A549 (cell line): ENCODE data around the gene ZNF800. TPM values are rescaled to one million over a fixed set of nuclear protein-coding genes. Genes with fewer than 3 reads are reported as not detected.

Source experiments
- ATAC-seq, 2 experiments: fragments of 200-7000 bp in 1 of 2; fragments of >200 bp in 1 of 2; cut with Nextera tagmentation in 1 of 2; cut with Tn5 transposase in 1 of 2; 3 replicates each; pipeline versions ENCODE4 v1.8.0 to v1.9.1; 2018 to 2020; ENCODE audit warnings: mild to moderate bottlenecking in 1 of 2, moderate library complexity in 1 of 2
- CTCF ChIA-PET: fragments of 300-600 bp; sonication (Branson Sonifier 250); formaldehyde crosslinking; extraction: SDS; loops from one replicate; lab custom pipeline; 2021; ENCODE audit warnings: antibody characterized with exemption, inconsistent platforms; lab: Yijun Ruan, JAX
- POLR2A ChIA-PET: fragments of 350-600 bp; formaldehyde crosslinking; extraction: SDS; loops from one replicate; lab custom pipeline; 2021; ENCODE audit warnings: antibody characterized with exemption, inconsistent platforms; lab: Yijun Ruan, JAX
- DNase-seq, 2 experiments: peaks; one replicate each; pipeline versions ENCODE4 v3.0.0 to v3.0.0-alpha.2; 2011 to 2016; ENCODE audit warnings: low read depth in 1 of 2, low spot score in 1 of 2
- FAIRE-seq: peaks from 2 replicates; lab custom pipeline; 2011; peaks lifted over from hg19 to GRCh38; lab: Jason Lieb, UNC
- H3K27ac ChIP-seq, 2 experiments: fragments of >200 bp; sonication (Bioruptor Twin); formaldehyde crosslinking; 3 replicates each; pipeline ENCODE4 v1.5.1; 2016 to 2017
- H3K4me1 ChIP-seq: fragments of >200 bp; sonication (Bioruptor Twin); formaldehyde crosslinking; 3 replicates; pipeline ENCODE4 v1.6.1; 2016
- H3K4me2 ChIP-seq: fragments of >200 bp; sonication (Bioruptor Twin); formaldehyde crosslinking; 3 replicates; pipeline ENCODE4 v1.6.1; 2016
- H3K4me3 ChIP-seq: fragments of >200 bp; sonication (Bioruptor Twin); formaldehyde crosslinking; 3 replicates; pipeline ENCODE4 v1.5.1; 2016
- H3K9me3 ChIP-seq: fragments of >200 bp; sonication (Bioruptor Twin); formaldehyde crosslinking; 3 replicates; pipeline ENCODE4 v1.6.1; 2016
- ATOH8 ChIP-seq: fragments of 250-450 bp; sonication (Bioruptor Pico); IDR thresholded peaks from 2 replicates; pipeline ENCODE4 v1.5.0; 2020; ENCODE audit warnings: low read depth, mild to moderate bottlenecking, moderate library complexity
- CBX8 ChIP-seq: fragments of 200-600 bp; sonication (generic); IDR thresholded peaks from 2 replicates; pipeline ENCODE4 v1.6.1; 2016
- CEBPB ChIP-seq, 2 experiments: fragments of >200 bp in 1 of 2; sonication (Bioruptor Twin) in 1 of 2; formaldehyde crosslinking in 1 of 2; IDR thresholded peaks; 2 replicates each; pipeline ENCODE4 v1.6.1; 2012 to 2016
- CHD4 ChIP-seq: fragments of 200-600 bp; sonication (generic); IDR thresholded peaks from 2 replicates; pipeline ENCODE4 v1.6.1; 2016; ENCODE audit warnings: antibody characterized with exemption, mild to moderate bottlenecking, borderline replicate concordance
- CTCF ChIP-seq: fragments of >200 bp; sonication (Bioruptor Twin); formaldehyde crosslinking; IDR thresholded peaks from 3 replicates; pipeline ENCODE4 v1.5.1; 2016
- EHMT2 ChIP-seq: fragments of 200-600 bp; sonication (generic); IDR thresholded peaks from 2 replicates; pipeline ENCODE4 v1.6.1; 2016; ENCODE audit warnings: antibody characterized with exemption, low read depth, mild to moderate bottlenecking, moderate library complexity
- ELK1 ChIP-seq: fragments of 150-350 bp; IDR thresholded peaks from 2 replicates; pipeline ENCODE4 v1.6.1; 2014; ENCODE audit warnings: low read depth, mild to moderate bottlenecking, low read length
- FOSB ChIP-seq: fragments of 250-450 bp; sonication (Bioruptor Pico); IDR thresholded peaks from 2 replicates; pipeline ENCODE4 v1.5.0; 2020; ENCODE audit warnings: mild to moderate bottlenecking, moderate library complexity
- FOSL2 ChIP-seq, 2 experiments: fragments of 450-650 bp in 1 of 2; fragments of >200 bp in 1 of 2; sonication (Bioruptor Twin) in 1 of 2; formaldehyde crosslinking; IDR thresholded peaks; 2 replicates each; pipeline versions ENCODE4 v1.5.0 to v1.6.1; 2016 to 2020; ENCODE audit warnings: mild to moderate bottlenecking in 1 of 2, moderate library complexity in 1 of 2
- GATA3 ChIP-seq: IDR thresholded peaks from 2 replicates; pipeline ENCODE4 v1.6.1; 2012; ENCODE audit warnings: borderline replicate concordance
- HMGXB4 ChIP-seq: fragments of 250-450 bp; sonication (Bioruptor Pico); IDR thresholded peaks from 2 replicates; pipeline ENCODE4 v1.5.0; 2021; ENCODE audit warnings: mild to moderate bottlenecking, moderate library complexity, borderline replicate concordance
- HOXB5 ChIP-seq: fragments of 250-450 bp; sonication (Bioruptor Pico); IDR thresholded peaks from 2 replicates; pipeline ENCODE4 v1.5.0; 2020; ENCODE audit warnings: mild to moderate bottlenecking, moderate library complexity
- JUN ChIP-seq, 2 experiments: fragments of >200 bp; sonication (Bioruptor Twin); formaldehyde crosslinking; IDR thresholded peaks; 2 replicates in 1 of 2; 3 replicates in 1 of 2; pipeline ENCODE4 v1.6.1; 2016 to 2017
- JUNB ChIP-seq: fragments of >200 bp; sonication (Bioruptor Twin); formaldehyde crosslinking; IDR thresholded peaks from 2 replicates; pipeline ENCODE4 v1.6.1; 2016
- KDM1A ChIP-seq: fragments of 200-600 bp; sonication (generic); IDR thresholded peaks from 2 replicates; pipeline ENCODE4 v1.6.1; 2016; ENCODE audit warnings: low read depth, mild to moderate bottlenecking
- MAFK ChIP-seq: fragments of 450-650 bp; IDR thresholded peaks from 2 replicates; pipeline ENCODE4 v1.6.1; 2014; ENCODE audit not compliant: partially characterized antibody
- MAZ ChIP-seq: fragments of 150-350 bp; IDR thresholded peaks from 2 replicates; pipeline ENCODE4 v1.6.1; 2014; ENCODE audit warnings: antibody characterized with exemption, low read depth, low read length, borderline replicate concordance
- MYC ChIP-seq: IDR thresholded peaks from 2 replicates; pipeline ENCODE4 v1.6.1; 2012; ENCODE audit warnings: mild to moderate bottlenecking, inconsistent platforms, low read length, improper control_type of control experiment, borderline replicate concordance
- NPAS2 ChIP-seq: fragments of 250-450 bp; sonication (Bioruptor Pico); IDR thresholded peaks from 2 replicates; pipeline ENCODE4 v1.8.0; 2022; ENCODE audit warnings: mild to moderate bottlenecking, moderate library complexity, borderline replicate concordance
- POLR2A ChIP-seq: IDR thresholded peaks from 2 replicates; pipeline ENCODE4 v1.6.1; 2012; ENCODE audit warnings: mild to moderate bottlenecking, low read length
- RFX5 ChIP-seq: fragments of 450-650 bp; IDR thresholded peaks from 2 replicates; pipeline ENCODE4 v1.7.1; 2014; ENCODE audit warnings: antibody characterized with exemption, mild to moderate bottlenecking, moderate library complexity
- SREBF2 ChIP-seq: fragments of 450-650 bp; IDR thresholded peaks from 2 replicates; pipeline ENCODE4 v1.6.1; 2014; ENCODE audit warnings: mild to moderate bottlenecking, moderate library complexity
- ZC3H11A ChIP-seq: fragments of 450-650 bp; IDR thresholded peaks from 2 replicates; pipeline ENCODE4 v1.6.1; 2014; ENCODE audit warnings: antibody characterized with exemption, mild to moderate bottlenecking
- WGBS: methylation state at CpG from one replicate; pipeline ENCODE4 v1.1.6; 2017; ENCODE audit errors: missing lambda C conversion rate; 5-methylcytosine and 5-hydroxymethylcytosine counted together
- polyA plus RNA-seq, 4 experiments: library from polyadenylated mRNA; depleted of rRNA in 3 of 4; stranded (reverse); fragments of >200 nt; fragmentation: RNase III in 1 of 4; extraction: RNeasy Plus Mini Kit Qiagen cat#74134 plus additional on column Dnase treatment in 1 of 4; gene quantifications; 2 replicates in 3 of 4; 3 replicates in 1 of 4; pipeline ENCODE4 v1.2.3, GENCODE V29; 2011 to 2017

ZNF800 gene
- polyA plus RNA-seq, 2 of the 4 experiments (the other 2 are of a cell fraction) = 8.7 to 17.2 TPM

GRCh38 chr7:127365957-127366315 lies 26.6 kb downstream of the ZNF800 start:
- no peaks in the 10 kb centered on the region for H3K9me3 ChIP-seq
- no peak for TF ChIP-seq FOSB (CRISPR knock-in tag)
- no peak for TF ChIP-seq CEBPB (IDR thresholded peaks at IDR 0.05)
- no peak for TF ChIP-seq EHMT2
- no peak for TF ChIP-seq POLR2A
- TF ChIP-seq GATA3 = no peak
- TF ChIP-seq JUN (IDR thresholded peaks at IDR 0.05) = no peak
- TF ChIP-seq, all 56 proteins: peak for 0
- ATAC-seq = no peak
- FAIRE-seq = no peak
- Histone ChIP-seq H3K4me1 (no peaks in the 10 kb centered on the region), H3K4me2 (no peak overlapping the region), H3K4me3 (no peak overlapping the region), H3K27ac (no peak overlapping the region)
- CTCF ChIA-PET = interaction anchor here (1.1 kb wide), 1 partner anchor 16 kb away, joined by 3 read pairs; no protein-coding TSS in a partner anchor
- 98% methylated on average over 2 of the region's 2 CpGs for WGBS
- no peak for DNase-seq
- POLR2A ChIA-PET = no interaction called here

- ATAC-seq (no peak), FAIRE-seq (peak; percentile 61), DNase-seq (no peak)
- TF ChIP-seq MAZ (no peak), MAFK (no peak), FOSB (CRISPR knock-in tag) (no peak), HMGXB4 (no peak), CEBPB (IDR thresholded peaks at IDR 0.05) (no peak), MYC (no peak), SREBF2 (no peak), NPAS2 (CRISPR knock-in tag) (no peak), ZC3H11A (no peak), CBX8 (no peak), RFX5 (no peak)
- Histone ChIP-seq H3K4me2 (no peak overlapping the region), H3K4me1 (no peaks in the 10 kb centered on the region), H3K9me3 (no peaks in the 10 kb centered on the region), H3K4me3 (no peak overlapping the region), H3K27ac (no peak overlapping the region)
- WGBS = 88% methylated on average over 5 of the region's 5 CpGs
- CTCF ChIA-PET = interaction anchor here (1.1 to 1.2 kb wide), 2 partner anchors 16 to 17 kb away, joined by 3 to 4 read pairs; no protein-coding TSS in a partner anchor
- POLR2A ChIA-PET = no interaction called here
Measured at GRCh38 chr7:127365164-127365956, 27.1 kb downstream of the ZNF800 start.

GRCh38 chr7:127362364-127363027 lies 30.0 kb downstream of the ZNF800 start:
- 92% methylated on average over 4 of the region's 4 CpGs for WGBS
- H3K27ac ChIP-seq = no peak overlapping the region
- H3K4me3 ChIP-seq = no peak overlapping the region
- no peaks in the 10 kb centered on the region for H3K4me1 ChIP-seq
- ChIA-PET POLR2A (no interaction called here), CTCF (no interaction called here)
- H3K4me2 ChIP-seq = no peak overlapping the region
- no peak for ATAC-seq
- no peak for FAIRE-seq
- no peak for DNase-seq
- H3K9me3 ChIP-seq = no peaks in the 10 kb centered on the region
- TF ChIP-seq ATOH8 (CRISPR knock-in tag) (no peak), SREBF2 (no peak), KDM1A (no peak), CHD4 (no peak), FOSL2 (IDR thresholded peaks at IDR 0.05) (no peak), FOSL2 (CRISPR knock-in tag; IDR thresholded peaks at IDR 0.05) (no peak), HMGXB4 (no peak), HOXB5 (CRISPR knock-in tag) (no peak), GATA3 (no peak), JUN (IDR thresholded peaks at IDR 0.05) (no peak), JUNB (no peak), ELK1 (no peak), CTCF (no peak)
